ENCODE results near the gene CARD16.
"Not testable (repeated sequence)": the region's sequence is repeated elsewhere in the genome, so short reads cannot be mapped to it uniquely, and the experiment has no call there.

Gene CARD16

GRCh38 chr11:105049481-105049880 lies 4.3 kb upstream of the CARD16 start:
- DNase-seq: no peak

- DNase-seq: no peak
Measured at GRCh38 chr11:105046898-105047579, 1.9 kb upstream of the CARD16 start.

GRCh38 chr11:105045676-105046296 lies 651 bp upstream of the CARD16 start:
- no peak for DNase-seq

- DNase-seq: no peak
Measured at GRCh38 chr11:105042178-105042577, 3.0 kb downstream of the CARD16 start.

GRCh38 chr11:105040703-105041102 lies 4.4 kb downstream of the CARD16 start:
- no peak for DNase-seq

GRCh38 chr11:105034813-105035620 lies 10.1 kb downstream of the CARD16 start, which contains the start of gene CASP1:
TSS of gene CASP1 (minus strand) at chr11:105035144. CDS start at chr11:105035113, 31 bp downstream.
- peak; percentile 50 to 56 for DNase-seq

GRCh38 chr11:105034388-105034787 lies 10.7 kb downstream of the CARD16 start:
- DNase-seq: not testable (repeated sequence)

- DNase-seq: no peak
Measured at GRCh38 chr11:105033781-105034180, 11.4 kb downstream of the CARD16 start.

GRCh38 chr11:105033343-105033742 lies 11.8 kb downstream of the CARD16 start:
- DNase-seq: no peak

GRCh38 chr11:105032495-105032894 lies 12.6 kb downstream of the CARD16 start:
- DNase-seq: no peak

GRCh38 chr11:105027678-105028077 lies 17.5 kb downstream of the CARD16 start:
- DNase-seq: peak; percentile 30 to 57

- no peak for DNase-seq
Measured at GRCh38 chr11:105024394-105024793, 20.7 kb downstream of the CARD16 start.

GRCh38 chr11:105023003-105023402 lies 22.1 kb downstream of the CARD16 start, which contains the start of gene CASP5:
TSS of gene CASP5 (minus strand) at chr11:105023168. CDS start at chr11:105023136, 32 bp downstream.
- peak in 1 of 2 experiments; percentile 10 for DNase-seq

- no peak for DNase-seq
Measured at GRCh38 chr11:105022527-105022926, 22.6 kb downstream of the CARD16 start.

- no peak for DNase-seq
Measured at GRCh38 chr11:105007463-105007862, 37.7 kb downstream of the CARD16 start.

GRCh38 chr11:105005451-105005845 lies 39.7 kb downstream of the CARD16 start:
- DNase-seq: no peak

GRCh38 chr11:105004021-105004420 lies 41.1 kb downstream of the CARD16 start:
- DNase-seq: no peak

- DNase-seq: no peak
Measured at GRCh38 chr11:105003151-105003550, 42.0 kb downstream of the CARD16 start.

GRCh38 chr11:105000797-105001196 lies 44.3 kb downstream of the CARD16 start:
- peak; percentile 18 to 37 for DNase-seq

- no peak for DNase-seq
Measured at GRCh38 chr11:105000167-105000566, 45.0 kb downstream of the CARD16 start.

GRCh38 chr11:104999721-105000120 lies 45.4 kb downstream of the CARD16 start:
- DNase-seq: no peak

GRCh38 chr11:104997288-104997687 lies 47.8 kb downstream of the CARD16 start:
- DNase-seq: peak in 1 of 2 experiments; percentile 2

GRCh38 chr11:104995001-104995408 lies 50.1 kb downstream of the CARD16 start:
- no peak for DNase-seq

GRCh38 chr11:104992781-104993180 lies 52.4 kb downstream of the CARD16 start:
- DNase-seq: no peak

Measured in Kasumi-1 (cell line).